GM19455 (cell line): ENCODE results near the gene MEIS2.

Source experiments
- ATAC-seq: cut with Tn5 transposase; IDR thresholded peaks from one replicate; pipeline ENCODE4 v1.9.1; 2021; ENCODE audit not compliant: unreplicated experiment

MEIS2 gene

DNA sequence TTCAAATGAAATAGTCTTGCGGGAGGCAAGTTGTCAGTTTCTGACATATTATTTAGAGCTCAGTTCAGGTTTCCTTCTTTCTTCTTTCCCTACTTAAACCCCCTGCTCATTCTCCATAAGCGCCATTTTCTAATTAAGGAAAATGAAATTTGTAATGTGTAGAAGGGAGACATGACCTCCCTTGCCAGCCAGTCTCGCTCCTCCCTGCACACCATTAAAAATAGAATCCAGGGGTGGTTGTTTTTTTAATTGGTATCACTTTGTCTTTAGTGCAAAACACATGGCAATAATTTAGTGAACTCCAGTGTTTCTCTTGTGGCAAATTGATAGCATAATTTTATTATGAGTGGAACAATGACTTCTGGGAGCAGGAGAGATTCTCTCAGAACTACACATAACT, 160.1 kb downstream of the MEIS2 start:
- no peak for ATAC-seq

DNA sequence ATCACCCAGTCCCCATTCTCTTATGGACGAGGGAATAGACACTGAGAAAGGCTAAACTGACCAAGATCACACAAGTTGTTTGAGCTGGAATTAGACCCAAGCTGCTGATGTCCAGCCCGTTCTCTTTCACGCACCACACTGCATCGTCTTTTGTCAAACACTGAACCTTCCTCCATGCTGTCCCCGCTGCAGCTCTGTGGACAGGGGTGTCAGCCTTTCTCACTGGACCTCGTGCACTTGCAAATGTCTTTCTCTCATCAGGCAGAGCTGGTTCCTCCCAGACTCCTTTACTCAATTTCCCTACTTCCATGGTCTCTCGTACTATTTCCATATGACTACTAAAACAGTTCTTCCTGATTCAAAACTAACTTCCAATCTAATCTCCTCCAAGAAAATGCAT, 161.6 kb downstream of the MEIS2 start:
- ATAC-seq: no peak

DNA sequence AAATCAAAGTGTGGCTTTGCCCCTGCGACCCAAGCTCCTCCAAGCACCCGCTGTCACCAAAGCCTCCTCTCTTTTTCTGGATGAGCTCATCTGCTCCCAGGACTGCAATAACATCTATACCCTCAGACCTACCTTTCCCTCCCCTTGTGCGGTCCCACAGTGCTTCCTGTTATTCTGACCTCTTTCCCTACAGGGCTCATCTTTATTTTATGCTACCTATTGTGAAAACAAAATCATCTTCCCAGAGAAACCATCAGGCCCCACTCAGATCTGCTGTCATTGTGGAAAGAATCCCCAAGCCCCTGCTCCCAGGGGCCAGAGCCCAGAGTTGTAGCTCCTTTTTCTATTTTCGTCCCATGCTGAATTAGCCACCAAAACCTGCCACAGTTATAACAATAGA, 162.2 kb downstream of the MEIS2 start:
- ATAC-seq: no peak

DNA sequence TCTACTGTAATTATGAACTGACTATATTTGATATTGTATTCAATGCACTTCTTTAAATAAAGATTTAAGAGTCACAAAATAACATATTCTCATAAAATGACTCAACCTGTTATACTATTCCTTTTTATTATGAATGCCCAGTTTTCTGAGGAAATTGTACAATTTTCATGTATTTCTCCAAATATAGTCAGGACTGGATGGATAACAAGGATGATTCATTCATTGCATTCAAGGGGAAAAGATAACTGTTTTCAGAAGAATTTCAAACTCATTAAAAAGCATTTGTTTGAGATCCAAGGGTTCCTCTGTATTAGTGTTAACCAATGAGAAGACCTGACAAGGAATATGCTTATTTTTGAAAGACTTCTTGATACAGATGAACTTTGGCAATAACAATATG, 163.7 kb downstream of the MEIS2 start:
- ATAC-seq: no peak

DNA sequence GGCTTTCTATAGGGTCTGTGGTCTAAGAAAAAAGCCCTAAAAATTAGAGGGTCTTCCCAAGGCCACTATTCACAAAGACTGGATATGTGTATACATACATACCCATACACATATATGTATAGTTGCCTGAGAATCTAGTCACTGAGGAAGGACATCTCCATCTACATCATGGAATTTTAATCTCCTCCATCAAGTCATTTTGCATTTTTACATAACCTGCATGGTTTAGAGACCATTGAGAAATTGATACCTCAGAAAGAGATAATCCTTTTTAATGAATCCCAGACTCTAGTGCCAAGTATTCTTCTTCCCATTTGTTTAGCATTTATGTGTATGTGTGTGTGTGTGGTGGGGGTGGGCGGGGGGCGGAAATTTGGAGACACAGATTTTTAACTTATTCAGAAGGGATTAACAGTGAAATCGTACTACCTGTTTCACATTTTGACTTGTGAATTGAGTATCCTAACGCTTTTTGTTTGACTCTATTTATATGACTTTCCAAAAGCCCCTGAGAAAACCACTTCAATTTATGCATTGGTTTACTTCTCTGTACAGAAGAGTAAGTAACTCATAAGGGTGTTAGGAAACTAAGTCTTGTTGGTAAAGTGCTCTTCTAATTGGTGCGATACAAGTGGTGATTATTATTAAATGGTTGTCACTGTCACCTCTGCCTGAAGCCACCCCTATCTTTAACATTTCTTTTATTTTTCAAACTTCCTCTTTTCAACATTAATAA, 166.9 kb downstream of the MEIS2 start:
- no peak for ATAC-seq

DNA sequence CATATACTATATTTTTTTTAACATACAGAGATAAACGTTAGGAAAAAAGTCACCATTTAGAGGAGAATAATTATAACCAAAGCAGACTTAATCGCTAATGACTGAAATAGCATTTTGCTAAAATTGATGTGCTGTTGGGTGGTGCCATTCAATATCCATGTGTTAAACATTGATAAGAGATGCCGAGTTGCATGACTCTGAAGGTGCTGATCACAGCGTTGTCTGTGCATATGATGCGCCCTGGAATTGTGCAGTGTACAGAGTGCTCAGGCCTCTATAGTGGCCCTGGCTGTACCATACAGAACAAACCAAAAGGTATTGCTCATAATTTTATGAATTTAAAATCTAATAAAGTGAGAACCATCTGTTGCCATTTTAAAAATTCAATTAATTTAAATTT, 168.3 kb downstream of the MEIS2 start:
- no peak for ATAC-seq

DNA sequence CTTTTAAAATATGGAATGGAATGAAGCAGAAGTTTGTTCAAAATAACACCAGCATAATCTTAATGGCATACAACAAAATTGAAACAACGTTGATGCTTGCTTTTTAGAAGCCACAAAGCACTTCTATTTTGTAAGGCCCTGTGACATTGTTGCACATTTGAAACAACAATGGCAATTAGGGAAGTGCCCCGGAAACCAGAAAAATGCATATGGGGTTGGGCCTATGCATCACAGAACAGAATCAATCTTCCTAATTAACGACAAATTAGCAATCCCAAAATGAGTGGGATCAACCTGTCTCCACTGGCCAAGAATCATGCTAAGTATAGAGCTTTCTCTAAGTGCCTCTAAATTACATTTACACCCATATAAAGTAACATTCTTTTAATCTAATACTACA, 168.9 kb downstream of the MEIS2 start:
- no peak for ATAC-seq

DNA sequence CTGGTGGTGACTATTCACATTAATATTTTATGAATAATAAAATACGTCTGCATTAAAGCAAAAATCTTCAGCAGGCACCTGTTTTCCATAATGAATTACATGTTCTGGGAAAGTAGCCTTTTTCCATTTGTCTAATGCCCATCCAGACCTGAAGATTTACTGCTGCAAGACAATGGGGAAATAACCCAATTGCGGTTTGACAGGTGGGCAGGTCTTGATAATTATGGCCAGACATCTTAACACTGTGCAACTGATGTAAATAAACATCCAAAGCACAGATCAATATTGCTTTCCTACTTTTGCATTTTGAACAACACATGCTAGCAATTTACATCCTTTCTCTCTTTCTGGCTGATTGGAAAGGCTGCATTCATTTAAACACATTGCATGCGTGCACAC, 173.9 kb downstream of the MEIS2 start:
- ATAC-seq: no peak

DNA sequence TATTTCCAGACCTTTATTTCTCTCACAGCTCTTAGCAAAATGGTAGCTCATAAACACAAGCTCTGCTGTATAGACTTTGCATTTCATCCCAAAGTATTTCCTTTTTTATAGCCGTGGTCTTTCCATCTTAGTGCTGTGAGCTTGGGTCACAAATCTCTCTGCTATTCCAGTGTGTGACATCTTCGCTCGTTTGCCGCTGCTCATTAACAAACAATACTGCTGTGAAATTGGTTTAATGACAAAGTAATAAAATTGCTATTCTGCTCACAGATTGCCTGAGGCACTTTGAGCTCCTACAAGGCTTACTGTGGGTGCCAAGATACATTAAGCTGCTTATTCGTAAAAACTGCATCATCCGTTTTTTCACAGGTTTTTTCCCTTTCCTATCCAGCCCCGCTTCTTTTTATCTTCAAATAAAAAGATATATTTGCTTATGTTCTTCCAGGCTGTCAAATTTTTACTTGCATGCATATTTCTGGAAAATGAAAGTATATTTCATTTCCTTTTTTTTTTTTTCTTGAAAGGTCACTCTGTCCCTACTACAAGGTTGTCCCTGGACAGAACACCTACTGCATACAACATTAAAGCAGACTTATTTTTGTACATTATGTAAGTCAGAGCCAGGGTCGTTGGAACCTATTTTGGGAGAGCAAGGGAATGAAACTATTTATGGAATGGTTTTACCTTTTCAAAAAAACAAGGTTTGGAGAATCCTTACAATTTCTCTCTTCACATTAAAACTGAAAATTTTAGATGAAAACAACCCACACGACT, 174.5 kb downstream of the MEIS2 start:
- no peak for ATAC-seq

DNA sequence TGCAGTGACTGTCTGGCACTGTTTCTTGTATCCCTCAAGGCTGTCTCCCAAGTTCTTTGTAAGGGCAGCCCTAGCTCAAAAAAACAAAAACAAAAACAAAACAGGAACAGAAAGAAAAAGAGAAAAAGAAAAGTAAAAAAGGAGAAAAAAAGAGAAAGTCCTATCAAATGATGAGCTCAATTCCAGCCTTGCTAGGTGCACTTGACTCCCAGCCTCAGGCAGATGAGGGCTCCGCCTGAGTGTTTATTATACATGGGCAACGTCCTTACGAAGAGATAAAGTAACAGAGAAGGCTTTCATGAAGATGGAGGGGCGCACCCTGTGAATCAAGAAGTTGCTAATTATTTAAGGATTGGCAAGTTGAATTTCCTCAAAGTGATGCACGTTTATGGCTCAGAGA, 175.3 kb downstream of the MEIS2 start:
- ATAC-seq: no peak

DNA sequence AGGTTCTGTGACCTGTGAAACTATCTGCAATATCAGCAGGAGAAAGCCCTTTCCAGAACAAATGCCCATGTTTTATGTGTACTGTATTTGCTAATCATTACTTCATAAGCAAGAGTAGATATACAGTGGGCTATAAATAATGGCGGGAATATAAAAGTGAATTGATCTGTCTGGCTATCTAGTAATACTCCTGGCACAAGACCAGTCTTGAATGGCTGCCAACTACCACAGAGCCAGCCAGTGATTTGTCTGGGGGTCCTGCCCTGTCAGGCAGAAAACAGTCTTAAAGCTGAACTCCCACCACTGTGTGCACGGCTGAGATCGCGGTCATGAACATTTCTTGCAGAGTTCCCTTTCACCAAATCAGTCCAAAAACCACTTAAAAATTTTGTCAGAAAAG, 176.3 kb downstream of the MEIS2 start:
- no peak for ATAC-seq

DNA sequence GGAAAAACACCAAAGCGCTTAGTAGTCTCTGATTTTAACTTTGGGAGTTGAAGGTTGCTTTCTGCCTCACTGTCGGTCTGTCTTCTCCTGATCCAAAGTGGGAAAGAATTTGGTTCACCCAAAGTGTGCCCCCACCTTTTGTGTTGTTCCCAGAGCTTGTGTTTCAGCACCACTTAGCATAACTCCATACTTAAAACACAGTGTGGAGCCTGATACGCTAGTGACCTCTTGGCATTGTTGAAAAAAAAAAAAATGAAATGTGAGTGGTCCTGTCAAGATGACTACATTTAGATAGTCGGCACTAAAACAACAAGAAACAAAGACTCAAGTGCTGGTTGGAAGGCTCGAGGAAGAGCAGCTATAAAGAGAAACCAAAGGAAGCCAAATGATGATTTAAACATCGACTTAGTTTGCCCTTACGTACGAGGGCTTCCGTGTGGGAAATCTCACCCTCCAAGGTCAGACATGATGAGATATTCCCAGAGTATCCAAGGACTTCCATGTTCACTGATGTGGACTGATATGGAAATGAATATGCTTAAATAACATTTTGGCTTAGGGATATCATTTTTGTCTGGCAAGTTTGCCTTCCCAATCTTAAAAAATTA, 178.8 kb downstream of the MEIS2 start:
- ATAC-seq: no peak

DNA sequence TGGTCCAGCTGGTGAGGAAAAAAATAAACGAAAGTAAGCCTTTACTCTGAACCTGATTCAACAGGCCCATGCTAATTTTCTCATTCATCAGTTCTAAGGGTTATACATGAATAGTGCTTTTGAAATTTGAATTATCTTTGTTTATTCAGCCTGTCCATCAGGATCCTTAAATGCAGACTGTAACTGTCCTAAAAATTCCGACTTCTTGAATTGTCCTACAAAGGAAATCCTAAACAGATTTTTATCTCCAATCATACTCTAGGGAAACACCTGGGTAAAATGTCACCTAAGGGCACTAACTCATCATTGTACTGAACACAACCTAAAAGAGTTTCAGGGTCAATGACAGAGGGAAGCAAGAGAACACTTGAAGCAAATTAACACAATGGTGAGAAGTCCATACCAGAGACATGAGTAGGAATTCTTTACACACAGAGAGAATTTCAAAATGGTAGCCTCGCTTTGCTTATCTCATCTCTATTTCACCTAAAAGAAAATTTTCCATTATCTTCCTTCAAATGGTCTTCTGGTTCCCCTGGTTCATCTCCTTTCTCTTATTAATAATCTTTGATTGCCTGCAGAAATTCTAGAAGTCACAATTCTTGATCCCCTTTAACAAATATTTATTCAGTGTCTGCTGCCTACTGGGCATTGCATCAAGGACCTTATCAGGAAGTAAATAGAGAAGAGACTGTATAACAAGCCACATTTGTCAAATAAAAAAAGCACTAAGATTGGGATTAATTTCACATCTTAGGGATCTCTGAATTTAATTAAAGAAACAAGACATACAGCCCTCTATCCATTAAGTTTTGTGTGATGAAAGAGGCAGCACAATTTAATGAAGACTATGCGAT, 182.7 kb downstream of the MEIS2 start:
- ATAC-seq: no peak

DNA sequence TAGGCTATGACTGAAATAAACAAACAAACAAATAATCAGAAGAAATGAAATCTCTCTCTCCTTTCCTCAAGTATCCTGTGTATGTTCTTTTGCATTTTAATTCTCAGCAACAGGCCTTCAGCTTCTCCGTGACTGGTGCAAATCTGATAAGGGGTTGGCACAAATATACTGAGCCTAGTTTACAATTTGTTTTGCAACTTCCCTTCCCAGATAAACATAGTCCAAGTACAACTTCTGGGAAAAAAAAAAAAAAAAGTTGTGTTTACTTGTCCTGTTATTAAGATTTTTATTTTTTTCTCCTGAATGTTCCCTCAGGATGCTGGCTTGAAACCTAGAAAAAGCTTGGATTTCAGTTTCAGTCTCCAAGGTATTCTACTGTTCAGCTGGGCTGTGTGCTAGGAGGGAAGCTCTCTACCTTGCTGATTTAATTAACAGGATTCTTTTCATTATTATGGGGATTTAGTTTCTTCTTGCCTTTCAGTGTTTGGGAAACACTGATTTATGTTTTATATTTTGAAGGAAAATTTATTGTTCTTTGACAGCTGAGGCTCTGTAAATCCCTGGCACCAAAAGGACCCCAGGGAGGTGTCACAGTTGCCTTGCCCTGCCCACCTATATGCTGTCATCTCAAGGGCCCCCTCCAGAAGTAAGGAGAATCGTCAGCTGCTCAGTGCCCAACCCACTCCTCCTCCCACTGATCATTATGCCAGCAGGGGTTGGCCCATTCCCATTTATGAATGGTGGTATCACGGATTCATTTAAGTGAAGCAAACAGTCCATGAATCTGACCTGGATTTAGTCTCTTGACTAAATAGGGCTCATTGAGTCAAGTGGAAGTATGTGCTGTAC, 185.2 kb downstream of the MEIS2 start:
- no peak for ATAC-seq

DNA sequence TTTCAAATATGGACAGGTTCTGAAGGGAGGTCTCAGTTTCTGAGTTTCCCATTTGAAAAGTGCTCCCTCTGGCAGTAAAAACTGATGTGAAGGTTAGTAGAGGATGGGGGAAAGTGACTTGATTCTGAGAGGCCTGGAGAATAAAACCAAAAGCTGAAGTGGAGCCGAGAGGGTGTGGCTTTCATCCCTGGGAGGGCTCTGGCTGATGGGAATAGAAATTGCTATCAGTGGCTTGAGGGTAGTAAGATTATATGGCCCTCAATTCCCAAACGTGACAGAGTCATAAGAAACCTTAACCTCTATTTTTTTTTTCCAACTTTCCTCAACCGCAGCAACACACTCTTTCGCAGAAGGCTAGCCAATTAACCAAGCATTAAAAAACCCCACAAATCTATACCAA, 185.9 kb downstream of the MEIS2 start:
- ATAC-seq: no peak

DNA sequence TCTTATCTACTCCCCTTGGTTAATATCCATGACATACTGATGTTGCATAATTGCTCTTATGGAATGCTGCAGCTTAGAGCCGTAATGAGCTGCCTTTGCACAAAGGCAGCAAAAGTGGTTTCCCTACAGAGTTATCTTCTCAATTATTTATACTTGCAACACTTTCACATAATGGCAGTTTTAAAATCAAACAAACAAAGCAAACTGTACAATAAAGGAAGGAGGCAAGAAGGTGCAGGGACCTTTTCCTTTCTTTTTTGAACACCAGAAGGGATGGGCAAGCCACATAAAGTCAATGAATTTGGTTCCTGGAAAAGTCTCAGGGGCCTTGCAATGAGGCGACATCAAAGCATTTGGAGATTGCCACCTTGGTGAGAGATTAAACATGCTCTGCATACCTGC, 188.0 kb downstream of the MEIS2 start:
- no peak for ATAC-seq

DNA sequence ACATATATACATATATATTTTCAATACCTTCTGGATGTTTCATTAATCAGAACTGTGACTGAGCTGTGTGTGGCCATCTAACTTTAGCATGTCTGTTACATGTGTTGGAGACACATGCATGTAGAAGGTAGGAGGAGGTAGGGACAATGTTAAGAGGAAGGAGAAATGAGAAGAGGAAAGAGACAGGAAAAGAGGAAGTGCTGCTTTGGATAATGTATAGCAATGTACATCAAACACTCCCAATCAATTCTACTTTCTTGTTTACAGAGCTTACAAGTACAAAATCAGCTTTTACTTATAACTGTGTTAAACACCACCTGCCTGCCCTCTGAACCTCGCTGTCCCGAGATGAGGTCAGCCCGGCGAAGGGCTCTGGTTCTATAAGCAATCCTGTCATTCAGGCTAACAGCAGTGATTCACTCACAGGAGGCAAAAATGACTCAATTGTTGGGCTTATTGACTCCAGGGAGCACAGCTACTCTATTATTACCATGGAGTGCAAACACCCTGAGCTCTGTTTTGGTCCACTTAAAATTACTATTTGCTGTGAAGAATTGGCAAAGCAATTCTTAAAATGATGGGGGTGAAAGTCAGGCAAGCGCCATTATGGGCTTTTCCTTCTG, 188.9 kb downstream of the MEIS2 start:
- ATAC-seq: no peak

DNA sequence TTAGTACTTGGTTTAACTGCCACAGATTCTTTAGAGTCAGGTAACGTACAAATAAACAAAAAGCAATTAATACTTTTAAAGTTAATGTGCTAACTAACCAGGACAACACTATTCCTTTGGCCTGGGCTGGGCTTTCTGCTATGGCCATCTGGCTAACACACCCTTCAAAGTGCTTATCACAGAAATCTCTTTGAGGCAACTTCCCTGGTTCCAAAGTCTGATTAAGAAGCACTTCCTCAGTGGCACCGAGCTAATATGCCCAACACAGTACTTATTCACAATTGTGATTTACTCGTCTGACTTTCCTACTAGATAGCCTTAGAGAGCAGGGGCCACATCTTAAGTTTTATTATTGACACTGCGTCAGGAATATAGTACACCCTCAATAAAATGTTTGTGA, 191.4 kb downstream of the MEIS2 start:
- ATAC-seq: no peak

DNA sequence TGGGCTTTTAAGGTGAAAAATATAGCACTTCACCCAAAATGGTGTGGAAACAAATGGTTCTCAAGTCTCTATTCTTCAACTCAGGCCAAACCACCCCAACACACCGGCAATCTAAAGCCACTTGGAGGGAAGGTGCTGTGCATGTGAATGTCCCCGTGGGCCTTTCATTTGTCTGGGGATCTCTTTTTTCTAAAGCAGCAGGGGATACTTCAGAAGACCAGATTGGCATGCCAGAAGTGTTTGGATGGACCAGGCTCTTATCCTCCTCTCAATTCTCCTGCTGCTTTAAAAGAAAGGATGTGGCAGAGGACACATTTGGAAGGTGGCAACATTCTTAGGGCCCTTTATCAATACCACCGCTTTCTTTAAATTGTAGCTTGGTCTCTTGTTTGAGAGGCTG, 193.1 kb downstream of the MEIS2 start:
- no peak for ATAC-seq

DNA sequence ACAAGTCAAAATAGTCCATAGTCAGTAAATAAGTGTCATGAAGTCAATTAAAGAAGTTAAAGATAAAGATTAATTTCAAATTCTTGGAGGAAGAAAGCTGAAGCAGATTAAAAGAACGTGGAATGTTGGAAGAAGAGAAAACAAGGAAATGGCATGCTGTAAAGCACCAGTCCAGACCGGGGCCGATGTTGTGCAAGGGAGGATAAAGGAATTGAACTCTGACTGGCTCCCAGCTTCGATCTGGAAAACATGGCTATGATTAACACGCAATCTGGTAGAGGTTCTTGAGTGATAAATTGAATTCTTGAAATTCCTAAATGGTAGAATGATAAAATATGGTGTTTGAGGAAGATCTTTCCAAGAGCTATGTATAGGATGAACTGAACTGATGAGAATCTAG, 194.4 kb downstream of the MEIS2 start:
- ATAC-seq: no peak
